Activated CD8-positive, alpha-beta memory T cell treated with anti-CD3 and anti-CD28 coated beads, Interleukin-2, amount 50 U/mL, for 24 hours (primary cell): Measurements from ENCODE around the gene CHCHD6.
A peak's percentile ranks its signal among the peaks of the same experiment; 100 is the strongest.

ENCODE experiments used
- DNase-seq: peaks from one replicate; pipeline ENCODE4 v3.0.0-alpha.2; 2020; ENCODE audit errors: extremely low read depth

CHCHD6 gene

GRCh38 chr3:126895178-126896066 lies 191.4 kb downstream of the CHCHD6 start:
- DNase-seq = no peak

GRCh38 chr3:126896067-126896441 lies 192.0 kb downstream of the CHCHD6 start:
- no peak for DNase-seq

- DNase-seq = no peak
Observed at GRCh38 chr3:126896968-126897367, 192.9 kb downstream of the CHCHD6 start.

GRCh38 chr3:126897943-126898342 lies 193.9 kb downstream of the CHCHD6 start:
- no peak for DNase-seq

GRCh38 chr3:126900859-126901540 lies 197.0 kb downstream of the CHCHD6 start:
- DNase-seq = no peak

- DNase-seq = no peak
Observed at GRCh38 chr3:126901631-126902030, 197.6 kb downstream of the CHCHD6 start.

- DNase-seq = no peak
Observed at GRCh38 chr3:126903521-126903920, 199.5 kb downstream of the CHCHD6 start.

GRCh38 chr3:126907557-126907956 lies 203.5 kb downstream of the CHCHD6 start:
- no peak for DNase-seq

GRCh38 chr3:126908752-126909275 lies 204.8 kb downstream of the CHCHD6 start:
- DNase-seq = no peak

- DNase-seq = no peak
Observed at GRCh38 chr3:126910231-126910630, 206.2 kb downstream of the CHCHD6 start.

GRCh38 chr3:126911162-126912026 lies 207.4 kb downstream of the CHCHD6 start:
- peak; percentile 40 for DNase-seq

- DNase-seq = no peak
Observed at GRCh38 chr3:126912027-126912422, 208.0 kb downstream of the CHCHD6 start.

GRCh38 chr3:126912491-126913195 lies 208.6 kb downstream of the CHCHD6 start:
- DNase-seq = no peak

- DNase-seq = no peak
Observed at GRCh38 chr3:126913524-126913923, 209.5 kb downstream of the CHCHD6 start.

GRCh38 chr3:126914226-126914625 lies 210.2 kb downstream of the CHCHD6 start:
- no peak for DNase-seq

GRCh38 chr3:126915015-126915414 lies 211.0 kb downstream of the CHCHD6 start:
- no peak for DNase-seq

GRCh38 chr3:126916546-126916945 lies 212.5 kb downstream of the CHCHD6 start:
- DNase-seq = no peak

GRCh38 chr3:126917232-126917804 lies 213.3 kb downstream of the CHCHD6 start:
- DNase-seq = no peak

- DNase-seq = no peak
Observed at GRCh38 chr3:126918355-126918821, 214.3 kb downstream of the CHCHD6 start.

GRCh38 chr3:126921085-126921824 lies 217.2 kb downstream of the CHCHD6 start:
- no peak for DNase-seq
